NCI-H2196 treated with DMSO at 0.1 percent for 48 hours (cell line): ENCODE results near the gene PEG3.

Experiments
- DNase-seq: peaks from one replicate; lab custom pipeline; 2025; ENCODE audit not compliant: unreplicated experiment; lab: John Stamatoyannopoulos, UW

Gene PEG3

GRCh38 chr19:56839652-56840450 is 675 bp downstream of the PEG3 start:
- DNase-seq, result no peak

DNA sequence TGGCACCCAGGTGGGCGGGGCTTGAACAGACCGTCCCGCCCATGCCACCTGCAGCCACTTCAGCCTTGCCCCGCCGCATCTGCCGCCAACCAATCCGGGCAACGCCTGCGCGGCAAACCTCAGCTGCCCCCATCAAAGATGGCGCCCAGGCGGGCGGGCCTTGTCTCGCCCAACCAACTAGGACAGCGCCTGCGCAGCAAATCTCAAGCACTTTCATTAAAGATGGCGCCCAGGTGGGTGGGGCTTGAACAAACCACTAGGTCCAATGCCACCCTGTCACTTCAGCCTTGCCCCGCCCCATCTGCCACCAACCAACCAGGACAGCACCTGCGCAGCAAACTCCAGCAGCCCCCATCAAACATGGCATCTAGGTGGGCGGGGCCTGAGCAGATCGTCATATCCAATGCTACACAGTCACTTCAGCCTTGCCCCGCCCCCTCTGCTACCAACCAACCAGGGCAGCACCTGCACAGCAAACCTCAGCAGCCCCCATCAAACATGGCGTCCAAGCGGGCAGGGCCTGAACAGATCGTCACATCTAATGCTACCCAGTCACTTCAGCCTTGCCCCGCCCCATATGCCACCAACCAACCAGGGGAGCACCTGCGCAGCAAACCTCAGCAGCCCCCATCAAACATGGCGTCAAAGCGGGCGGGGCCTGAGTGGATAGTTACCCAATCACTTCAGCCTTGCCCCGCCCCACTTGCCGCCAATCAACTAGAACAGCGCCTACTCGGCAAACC is 1.4 kb downstream of the PEG3 start:
- DNase-seq, result no peak

DNA sequence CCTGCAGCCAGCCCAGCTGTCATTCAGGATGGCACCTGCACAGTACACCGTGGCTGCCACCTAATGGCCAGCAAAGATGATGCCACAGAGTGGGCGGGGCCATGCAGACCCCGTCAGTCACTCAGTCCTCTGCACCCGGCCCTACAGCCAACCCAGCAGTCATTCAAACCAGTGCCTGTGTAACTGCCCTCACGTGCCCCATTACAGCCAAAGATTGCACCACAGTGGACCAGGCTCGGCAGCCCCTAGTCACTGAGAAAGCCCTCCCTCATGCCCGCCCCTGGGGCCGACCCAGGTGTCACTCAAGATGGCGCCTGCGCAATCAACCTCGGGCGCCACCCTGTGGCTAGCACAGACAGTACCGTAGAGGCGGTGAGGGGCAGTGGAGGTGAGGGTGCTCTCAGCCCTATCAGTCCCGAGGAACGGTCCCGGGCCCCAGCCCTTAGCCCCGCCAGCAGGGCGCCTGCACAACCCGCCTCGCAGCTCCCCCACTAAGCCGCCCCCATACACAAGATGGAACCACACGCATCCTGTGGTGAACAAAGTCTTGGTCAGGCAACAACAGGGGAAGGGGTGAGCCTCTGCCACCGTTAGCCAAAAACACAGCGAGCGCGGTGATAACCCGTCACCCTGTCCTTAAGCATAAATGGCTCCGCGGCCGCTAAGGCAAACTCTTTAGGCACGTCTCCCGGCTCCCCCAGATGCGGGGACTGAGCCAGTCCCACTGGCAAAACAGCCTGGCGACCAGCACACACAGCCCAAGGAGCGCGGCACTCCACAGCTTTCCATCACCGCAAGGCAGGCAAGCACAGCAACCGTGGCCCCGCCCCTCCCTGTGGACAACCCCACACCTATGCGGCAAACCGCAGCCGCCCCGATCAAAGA is 2.3 kb downstream of the PEG3 start:
- DNase-seq, result no peak

DNA sequence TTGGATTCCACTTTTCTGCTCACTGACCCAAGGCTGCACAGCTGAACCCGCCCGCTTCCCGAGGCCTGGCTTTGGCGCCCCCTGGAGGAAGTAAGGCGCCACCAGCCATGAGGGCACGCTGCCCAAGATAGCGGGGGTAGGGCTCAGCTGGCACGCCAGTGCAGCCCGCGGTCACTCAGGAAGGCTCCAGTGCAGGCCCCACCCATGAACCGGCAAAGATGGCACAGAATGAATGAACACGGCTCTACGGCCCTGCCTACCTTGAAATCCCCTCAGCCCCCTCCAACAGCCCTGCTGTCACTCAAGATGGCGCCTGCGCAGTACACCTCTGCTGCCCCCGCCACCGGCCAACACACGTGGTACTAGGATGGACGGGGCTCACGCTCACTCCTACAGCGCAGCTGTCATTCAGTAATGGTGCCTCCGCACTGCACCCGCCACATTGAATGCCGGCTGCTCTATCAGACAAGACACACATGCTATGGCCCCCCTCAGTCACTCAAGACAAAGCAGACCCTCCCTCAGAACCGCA is 3.0 kb downstream of the PEG3 start:
- no peak for DNase-seq

GRCh38 chr19:56837004-56837403 is 3.5 kb downstream of the PEG3 start:
- no peak for DNase-seq

- DNase-seq, result no peak
These were observed 4.5 kb downstream of the PEG3 start for GRCh38 chr19:56836059-56836458.

- no peak for DNase-seq
These were observed 5.1 kb downstream of the PEG3 start for GRCh38 chr19:56835401-56835800.

- DNase-seq, result no peak
These were observed 5.8 kb downstream of the PEG3 start for GRCh38 chr19:56834564-56835375.

DNA sequence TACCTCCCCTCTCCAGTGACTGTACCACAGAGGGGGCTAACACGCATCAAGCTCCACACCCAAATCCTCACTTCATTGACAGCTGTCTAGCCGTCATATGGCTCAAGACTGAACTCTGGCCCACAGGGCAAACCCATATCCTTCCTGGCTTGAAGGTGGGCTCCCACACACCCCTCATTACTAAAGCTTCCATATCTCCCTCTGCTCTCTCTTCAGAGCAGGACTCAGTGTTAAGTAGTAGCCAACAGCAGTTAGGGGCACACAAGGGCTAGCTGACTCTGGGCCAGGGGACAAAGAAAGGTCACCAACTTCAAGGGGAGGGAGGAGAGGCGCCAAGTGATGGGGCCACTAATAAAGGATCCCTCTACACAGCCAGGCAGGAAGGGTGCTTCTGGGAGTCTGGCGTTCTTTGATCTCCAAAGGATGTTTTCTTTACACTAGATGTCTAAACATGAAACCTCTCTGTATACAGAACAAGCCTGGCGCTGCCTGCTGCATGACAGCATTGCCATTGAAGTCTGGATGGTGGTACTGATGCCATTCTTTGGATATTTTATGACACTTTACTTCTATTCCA is 8.1 kb downstream of the PEG3 start:
- DNase-seq, result no peak

DNA sequence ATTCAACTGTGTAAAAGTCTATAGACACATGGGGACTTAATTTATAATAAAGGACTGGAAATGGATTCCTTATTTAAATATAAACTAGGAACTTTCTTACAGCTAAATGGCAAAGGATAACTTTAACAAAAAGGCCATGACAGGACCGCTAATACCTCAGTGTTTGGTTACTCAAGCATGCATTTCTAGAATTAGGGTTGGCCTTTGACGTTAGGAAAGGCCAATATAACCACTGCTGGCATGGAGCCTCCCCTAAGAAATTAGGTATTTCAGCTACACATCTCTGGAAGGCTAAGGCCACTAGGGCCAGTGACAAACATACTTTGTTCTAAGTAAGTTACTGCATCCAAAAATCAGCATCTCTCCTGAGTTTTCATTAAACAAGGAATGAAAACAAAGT is 9.3 kb downstream of the PEG3 start:
- DNase-seq, result no peak

DNA sequence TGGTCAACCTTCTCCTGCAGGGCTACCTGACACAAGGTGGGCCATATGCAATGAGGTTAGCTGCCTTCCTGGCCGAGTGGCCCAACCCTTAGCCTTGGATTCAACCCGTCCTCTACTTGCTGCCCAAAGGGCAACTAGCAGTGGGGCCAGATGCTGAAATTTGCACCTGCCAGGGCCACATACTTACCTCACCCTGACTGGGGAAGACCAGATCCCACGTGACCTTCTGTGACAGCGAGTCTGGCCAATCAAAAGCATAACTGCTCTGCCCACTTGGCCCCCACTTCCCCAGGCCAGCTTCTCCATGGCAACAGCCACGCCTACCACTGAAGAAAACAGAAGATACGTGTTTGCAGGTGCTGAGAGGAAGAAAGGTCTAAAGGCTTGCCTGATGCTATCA is 10.9 kb downstream of the PEG3 start:
- no peak for DNase-seq

GRCh38 chr19:56827708-56828107 is 12.8 kb downstream of the PEG3 start:
- no peak for DNase-seq

DNA sequence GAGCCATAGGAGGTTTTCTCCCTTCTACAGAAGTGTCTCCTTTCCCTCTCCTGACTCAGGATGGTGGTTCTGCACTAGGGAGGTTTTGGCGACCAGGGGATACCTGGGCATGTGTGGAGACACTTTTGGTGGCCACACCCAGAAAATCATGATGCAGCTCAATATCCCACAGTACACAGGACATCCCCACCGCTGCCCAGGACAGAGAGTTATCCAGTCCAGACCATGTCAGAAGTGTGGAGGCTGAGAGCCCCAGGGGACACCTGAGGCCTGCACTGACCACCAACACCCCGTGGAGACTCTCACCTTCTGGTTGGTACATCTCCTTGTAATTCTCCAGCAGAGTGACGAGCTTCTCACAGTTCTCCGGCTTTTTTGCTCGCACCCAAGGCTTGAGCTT is 16.6 kb downstream of the PEG3 start:
- no peak for DNase-seq

DNA sequence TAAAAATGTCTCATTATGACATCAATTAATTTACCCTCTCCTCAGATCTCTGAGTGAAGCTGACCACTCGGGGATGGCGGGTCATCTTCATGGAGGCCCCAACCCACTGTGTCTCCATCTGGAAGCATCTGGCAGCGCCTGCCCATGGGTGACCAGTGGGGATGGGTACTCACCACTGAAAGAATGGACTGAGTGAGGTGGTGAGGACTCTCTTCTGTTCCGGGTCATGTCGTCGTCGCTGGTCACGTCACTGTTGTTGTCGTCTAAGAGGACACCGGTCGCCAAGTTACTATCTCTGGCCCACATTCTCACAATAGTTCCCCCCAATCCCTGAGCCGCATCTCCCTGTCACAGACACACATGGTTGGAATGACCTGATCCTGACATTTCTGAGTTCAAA is 17.1 kb downstream of the PEG3 start:
- no peak for DNase-seq

- DNase-seq, result no peak
These were observed 17.8 kb downstream of the PEG3 start for GRCh38 chr19:56822755-56823154.

DNA sequence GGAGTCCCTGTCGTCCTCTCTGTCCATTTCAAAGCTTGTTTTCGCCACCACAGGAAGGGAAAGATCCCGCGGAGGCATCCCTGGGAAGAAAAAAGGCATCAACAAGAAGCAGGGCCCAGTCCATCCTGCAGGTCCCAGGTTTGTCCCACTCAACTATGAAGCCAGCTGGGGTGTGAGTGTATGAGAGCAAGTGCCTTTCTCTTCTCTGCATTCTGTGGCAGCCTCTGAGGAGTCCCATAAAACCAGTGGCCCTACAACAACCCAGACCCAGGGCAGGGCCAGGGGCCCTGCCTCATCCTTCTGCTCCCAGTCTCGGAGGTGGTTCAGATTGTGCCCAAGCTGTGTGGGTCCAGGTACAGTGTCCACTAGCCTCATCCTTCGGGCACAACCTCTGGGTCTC is 18.9 kb downstream of the PEG3 start:
- no peak for DNase-seq

DNA sequence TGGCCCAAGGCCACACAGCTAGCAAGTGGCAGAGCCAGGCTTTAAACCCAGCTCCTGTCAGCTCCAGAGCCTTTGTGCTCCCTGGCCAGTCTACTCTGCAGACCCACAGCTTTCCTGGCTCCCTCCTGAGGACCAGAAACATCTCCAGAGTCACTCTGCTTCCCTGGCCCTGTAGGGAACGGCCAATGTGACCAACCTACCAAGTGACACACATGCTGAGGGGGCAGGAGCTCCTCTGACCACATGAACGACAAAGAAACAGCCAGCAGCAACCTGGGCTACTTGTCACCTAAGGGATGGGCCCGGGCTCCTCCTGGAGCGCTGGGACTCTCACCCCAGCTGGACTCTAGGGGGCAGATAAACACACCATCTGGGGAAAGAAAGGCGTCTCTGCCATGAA is 19.3 kb downstream of the PEG3 start:
- DNase-seq, result no peak

- DNase-seq, result no peak
These were observed 21.4 kb downstream of the PEG3 start for GRCh38 chr19:56819166-56819565.

DNA sequence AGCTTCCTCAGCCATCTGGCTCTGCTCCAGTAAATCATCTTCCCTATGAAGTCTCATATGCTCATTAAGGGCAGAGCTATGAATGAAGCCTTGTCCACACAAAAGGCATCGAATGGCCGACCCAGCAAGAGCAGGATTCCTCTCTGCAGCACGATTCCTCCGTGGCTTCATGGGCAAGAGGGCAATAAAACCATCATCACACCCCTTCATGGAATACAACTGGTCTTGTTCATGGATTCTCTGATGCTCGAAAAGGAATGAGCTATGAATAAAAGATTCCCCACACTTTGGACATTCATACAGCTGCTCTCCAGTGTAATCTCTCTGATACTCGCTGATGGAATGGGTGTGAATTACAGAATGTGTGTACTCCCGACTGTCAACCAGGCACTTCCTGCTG is 25.9 kb downstream of the PEG3 start:
- DNase-seq, result no peak

DNA sequence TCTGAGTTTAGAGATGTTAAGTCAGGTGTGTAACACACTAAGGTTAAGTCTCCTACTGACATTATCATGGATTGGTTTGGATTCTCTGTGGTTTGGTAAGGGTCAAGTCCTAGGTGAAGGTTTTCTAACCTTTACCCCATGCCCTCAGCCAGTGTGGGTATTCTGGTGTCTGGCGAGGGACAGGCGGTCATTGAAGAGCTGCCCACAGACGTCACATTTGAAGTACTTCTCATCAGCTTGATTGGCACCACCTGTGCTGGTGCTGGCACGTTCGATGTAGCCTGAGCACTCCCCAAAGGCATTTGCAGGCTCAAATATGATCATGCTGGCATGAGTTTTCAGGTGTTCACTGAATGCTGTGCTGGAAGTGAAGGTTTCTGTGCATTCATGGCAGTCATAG is 27.0 kb downstream of the PEG3 start:
- DNase-seq, result no peak
